Transverse colon (tissue), 4 donors: Measurements from ENCODE around the gene MPLKIP. TPM values are rescaled to one million over a fixed set of nuclear protein-coding genes. Genes with fewer than 3 reads are reported as not detected.

Source experiments
- DNase-seq: peaks from one replicate; pipeline ENCODE4 v3.0.0-alpha.2; 2019
- H3K27ac ChIP-seq, 4 donors: fragments of 200-600 bp; sonication (generic); 2 replicates each; pipeline ENCODE4 v1.5.1; 2016 to 2018; ENCODE audit warnings: inconsistent platforms in 4 of 4
- H3K27me3 ChIP-seq: fragments of 200-600 bp; sonication (generic); 2 replicates; pipeline ENCODE4 v1.5.1; 2017; ENCODE audit warnings: inconsistent platforms
- H3K36me3 ChIP-seq, 4 donors: fragments of 200-600 bp; sonication (generic); 2 replicates each; pipeline ENCODE4 v1.5.1; 2017 to 2019; ENCODE audit warnings: inconsistent platforms in 4 of 4
- H3K4me1 ChIP-seq, 4 donors: fragments of 200-600 bp; sonication (generic); 2 replicates each; pipeline ENCODE4 v1.5.1; 2017 to 2020; ENCODE audit warnings: inconsistent platforms in 4 of 4
- H3K4me3 ChIP-seq, 4 donors: fragments of 200-600 bp; sonication (generic); 1 replicate in 1 of 4; 2 replicates in 3 of 4; pipeline versions ENCODE4 v1.5.1 to v1.6.1; 2017 to 2019; ENCODE audit warnings: inconsistent platforms in 4 of 4
- H3K9me3 ChIP-seq, 2 donors: fragments of 200-600 bp; sonication (generic); 2 replicates each; pipeline ENCODE4 v1.5.1; 2017 to 2019; ENCODE audit warnings: inconsistent platforms in 2 of 2
- CTCF ChIP-seq, 5 experiments: fragments of 200-600 bp in 3 of 5; fragments of 450-650 bp in 2 of 5; sonication (generic) in 3 of 5; IDR thresholded peaks; 1 replicate in 2 of 5; 2 replicates in 3 of 5; pipeline ENCODE4 v1.5.1; 2016 to 2017; ENCODE audit warnings: antibody characterized with exemption in 5 of 5, inconsistent platforms in 3 of 5, mild to moderate bottlenecking in 2 of 5, moderate library complexity in 1 of 5
- EP300 ChIP-seq: sonication (generic); formaldehyde crosslinking; IDR thresholded peaks from one replicate; pipeline ENCODE4 v1.6.1; 2017; ENCODE audit warnings: antibody characterized with exemption, low read depth
- POLR2A ChIP-seq: fragments of 450-650 bp; IDR thresholded peaks from one replicate; pipeline ENCODE4 v1.6.1; 2016; ENCODE audit warnings: antibody characterized with exemption, mild to moderate bottlenecking, moderate library complexity
- POLR2AphosphoS5 ChIP-seq, 3 donors: sonication (generic); formaldehyde crosslinking; IDR thresholded peaks; one replicate each; pipeline ENCODE4 v1.6.1; 2016; ENCODE audit warnings: antibody characterized with exemption in 3 of 3
- WGBS, 2 donors: methylation state at CpG; one replicate each; pipeline ENCODE4 v1.1.5; 2018; ENCODE audit warnings: low coverage in 1 of 2; 5-methylcytosine and 5-hydroxymethylcytosine counted together
- in situ Hi-C, 4 donors: fragments of 200-750 bp; cut with MboI; loops; one replicate each; pipeline versions ENCODE4 v1.15.0 to v1.15.1; 2017; ENCODE audit warnings: low sequenced_read_pairs in 3 of 4, low pct_ligation_motif_present in 1 of 4, low pct_unique_long_range_greater_than_20kb in 1 of 4
- intact Hi-C: fragments of 100-400 bp; cut with DNase I; formaldehyde crosslinking; loops from one replicate; pipeline ENCODE4 v1.15.1; 2023; ENCODE audit warnings: low total_unique reads
- total RNA-seq, 4 donors: library from RNA; depleted of rRNA; stranded (reverse); fragments of >200 nt; gene quantifications; one replicate each; pipeline ENCODE4 v1.1.0, GENCODE V29; 2016

The MPLKIP gene
- total RNA-seq, 4 donors from 2014 or later: 3.7 to 47.0 (median 25.9) TPM

GRCh38 chr7:40167291-40167690 lies 32.9 kb upstream of the MPLKIP start:
- no peak for DNase-seq
- Histone ChIP-seq H3K4me3 (no peak overlapping the region), H3K9me3 (no peaks in the 10 kb centered on the region), H3K36me3 (no peaks in the 10 kb centered on the region), H3K27me3 (no peaks in the 10 kb centered on the region), H3K4me1 (no peaks in the 10 kb centered on the region), H3K27ac (no peak overlapping the region)
- 94 to 100% methylated on average over 1 to 3 of the region's 3 CpGs for WGBS, 2 donors
- intact Hi-C loops: loop anchor here (5.0 kb wide), 1 partner anchor 875 kb away; no protein-coding TSS in a partner anchor
- in situ Hi-C loops: no loop called here
- TF ChIP-seq POLR2A (no peak), CTCF (IDR thresholded peaks at IDR 0.05) (no peak), EP300 (no peak), POLR2AphosphoS5 (IDR thresholded peaks at IDR 0.05) (no peak)

DNA sequence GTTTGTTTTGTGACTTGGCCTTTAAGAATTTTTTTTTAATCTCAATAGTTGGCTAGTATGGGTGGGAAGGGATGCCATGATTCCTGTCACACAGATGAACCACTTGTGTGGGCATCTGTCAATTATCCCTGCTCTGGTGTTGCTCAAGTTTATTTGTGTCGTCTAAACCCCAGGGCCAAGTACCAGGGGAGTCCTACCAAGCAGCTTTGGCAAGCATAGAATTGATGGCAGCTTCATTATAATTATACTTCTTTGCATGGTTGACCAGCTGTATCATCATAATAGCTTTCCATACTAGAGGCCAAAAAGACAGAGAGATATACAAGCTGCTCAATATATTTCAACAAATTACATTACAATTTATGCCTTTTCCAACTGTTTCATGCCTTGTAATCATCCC lies 30.8 kb upstream of the MPLKIP start:
- in situ Hi-C loops (no loop called here), intact Hi-C loops (loop anchor here (5.0 kb wide), 1 partner anchor 873 kb away; no protein-coding TSS in a partner anchor)
- Histone ChIP-seq H3K9me3 (no peaks in the 10 kb centered on the region), H3K27me3 (no peaks in the 10 kb centered on the region), H3K4me3 (no peak overlapping the region), H3K27ac (no peak overlapping the region), H3K36me3 (no peaks in the 10 kb centered on the region), H3K4me1 (no peaks in the 10 kb centered on the region)
- TF ChIP-seq EP300: no peak
- TF ChIP-seq POLR2AphosphoS5 (IDR thresholded peaks at IDR 0.05): no peak
- TF ChIP-seq CTCF (IDR thresholded peaks at IDR 0.05): no peak
- TF ChIP-seq POLR2A: no peak
- no peak for DNase-seq
- 60 to 71% methylated on average over 1 of the region's 1 CpG for WGBS, 2 donors

DNA sequence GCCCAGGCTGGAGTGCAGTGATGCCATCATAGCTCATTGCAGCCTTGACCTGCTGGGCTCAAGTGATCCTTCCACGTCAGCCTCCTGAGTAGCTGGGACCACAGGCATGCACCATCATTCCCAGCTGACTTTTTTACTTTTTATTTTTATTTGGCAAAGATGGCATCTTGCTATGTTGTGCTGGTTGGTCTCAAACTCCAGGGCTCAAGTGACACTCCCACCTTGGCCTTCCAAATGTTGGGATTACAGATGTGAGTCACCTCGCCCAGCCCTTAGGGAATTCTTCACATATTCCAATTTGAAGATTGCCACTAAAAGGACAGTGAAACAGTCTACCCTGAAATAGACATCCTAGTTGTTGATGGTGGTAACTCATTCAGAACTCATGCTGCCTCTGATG lies 28.1 kb upstream of the MPLKIP start:
- WGBS, 2 donors: 77 to 100% methylated on average over 2 of the region's 2 CpGs
- H3K4me1 ChIP-seq: peaks cover 0 to under 1% (median 0%) of the 10 kb centered on the region in 4 donors
- TF ChIP-seq CTCF (IDR thresholded peaks at IDR 0.05) (no peak), POLR2A (no peak), POLR2AphosphoS5 (IDR thresholded peaks at IDR 0.05) (no peak), EP300 (no peak)
- H3K9me3 ChIP-seq: no peaks in the 10 kb centered on the region
- no peaks in the 10 kb centered on the region for H3K27me3 ChIP-seq
- intact Hi-C loops: no loop called here
- no peak overlapping the region for H3K27ac ChIP-seq
- no peak for DNase-seq
- H3K36me3 ChIP-seq: no peaks in the 10 kb centered on the region
- H3K4me3 ChIP-seq: no peak overlapping the region
- in situ Hi-C loops: no loop called here

DNA sequence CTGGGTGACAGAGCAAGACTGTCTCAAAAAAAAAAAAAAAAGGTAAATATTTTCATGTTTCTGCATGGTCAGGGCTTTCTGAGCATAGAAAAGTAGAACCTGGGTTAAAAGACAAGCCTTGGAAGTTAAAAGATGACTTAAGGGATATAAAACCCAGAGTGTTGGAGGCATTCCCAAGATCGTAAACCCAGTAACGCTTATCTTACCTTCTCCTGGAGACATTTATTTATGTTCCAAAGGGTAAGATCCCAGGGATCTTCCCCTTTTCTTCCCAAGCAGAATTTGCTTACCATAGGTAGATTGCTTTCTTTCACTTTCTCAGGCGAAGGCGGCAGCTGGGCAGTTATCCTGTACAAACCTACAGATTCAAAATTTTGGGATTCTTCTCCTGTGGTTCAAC lies 22.6 kb upstream of the MPLKIP start:
- peaks cover 0 to 10% (median 8%) of the 10 kb centered on the region in 4 donors for H3K4me1 ChIP-seq
- TF ChIP-seq POLR2AphosphoS5 (IDR thresholded peaks at IDR 0.05) (no peak), EP300 (no peak), CTCF (IDR thresholded peaks at IDR 0.05) (no peak), POLR2A (no peak)
- intact Hi-C loops (no loop called here), in situ Hi-C loops (no loop called here)
- H3K27ac ChIP-seq: peak overlapping the region; percentile 57 to 69 (median 62)
- H3K36me3 ChIP-seq: no peaks in the 10 kb centered on the region
- WGBS, 2 donors: 44 to 52% methylated on average over 4 of the region's 4 CpGs
- DNase-seq: peak; percentile 35
- peak overlapping the region in 2 of 4 donors; percentile 16 to 34 for H3K4me3 ChIP-seq
- no peaks in the 10 kb centered on the region for H3K27me3 ChIP-seq
- H3K9me3 ChIP-seq: no peaks in the 10 kb centered on the region
